ENCODE measurements around the gene TP53TG5.

The TP53TG5 gene

DNA sequence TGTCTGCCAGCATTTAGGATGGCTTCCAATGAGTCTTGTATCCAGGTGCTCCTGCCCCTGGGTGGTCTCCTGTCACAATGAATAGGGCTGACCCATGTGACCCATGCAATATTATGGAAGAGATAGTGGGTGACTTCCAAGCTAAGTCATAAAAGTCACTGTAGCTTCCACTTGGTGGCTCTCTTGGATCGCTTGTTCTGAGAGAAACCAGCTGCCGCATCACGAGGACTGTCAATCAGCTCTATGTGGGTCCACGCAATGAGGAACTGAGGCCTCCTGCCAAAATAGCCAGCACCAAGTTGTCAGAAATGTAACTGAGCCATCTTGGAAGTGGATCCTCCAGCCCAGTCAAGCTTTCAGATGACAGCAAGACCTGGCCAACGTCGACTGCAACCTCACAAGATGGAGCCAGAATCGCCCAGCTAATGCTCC lies 55.2 kb downstream of the TP53TG5 start:
- peak; percentile 96 for DNase-seq

All from MV-4-11 (cell line).